Measurements from ENCODE around the gene CDK5RAP3.

Gene CDK5RAP3

GRCh38 chr17:47945529-47946508 lies 25.1 kb upstream of the CDK5RAP3 start:
- TF ChIP-seq, protein P1, sequence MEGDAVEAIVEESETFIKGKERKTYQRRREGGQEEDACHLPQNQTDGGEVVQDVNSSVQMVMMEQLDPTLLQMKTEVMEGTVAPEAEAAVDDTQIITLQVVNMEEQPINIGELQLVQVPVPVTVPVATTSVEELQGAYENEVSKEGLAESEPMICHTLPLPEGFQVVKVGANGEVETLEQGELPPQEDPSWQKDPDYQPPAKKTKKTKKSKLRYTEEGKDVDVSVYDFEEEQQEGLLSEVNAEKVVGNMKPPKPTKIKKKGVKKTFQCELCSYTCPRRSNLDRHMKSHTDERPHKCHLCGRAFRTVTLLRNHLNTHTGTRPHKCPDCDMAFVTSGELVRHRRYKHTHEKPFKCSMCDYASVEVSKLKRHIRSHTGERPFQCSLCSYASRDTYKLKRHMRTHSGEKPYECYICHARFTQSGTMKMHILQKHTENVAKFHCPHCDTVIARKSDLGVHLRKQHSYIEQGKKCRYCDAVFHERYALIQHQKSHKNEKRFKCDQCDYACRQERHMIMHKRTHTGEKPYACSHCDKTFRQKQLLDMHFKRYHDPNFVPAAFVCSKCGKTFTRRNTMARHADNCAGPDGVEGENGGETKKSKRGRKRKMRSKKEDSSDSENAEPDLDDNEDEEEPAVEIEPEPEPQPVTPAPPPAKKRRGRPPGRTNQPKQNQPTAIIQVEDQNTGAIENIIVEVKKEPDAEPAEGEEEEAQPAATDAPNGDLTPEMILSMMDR (IDR thresholded peaks at IDR 0.05): no peak

DNA sequence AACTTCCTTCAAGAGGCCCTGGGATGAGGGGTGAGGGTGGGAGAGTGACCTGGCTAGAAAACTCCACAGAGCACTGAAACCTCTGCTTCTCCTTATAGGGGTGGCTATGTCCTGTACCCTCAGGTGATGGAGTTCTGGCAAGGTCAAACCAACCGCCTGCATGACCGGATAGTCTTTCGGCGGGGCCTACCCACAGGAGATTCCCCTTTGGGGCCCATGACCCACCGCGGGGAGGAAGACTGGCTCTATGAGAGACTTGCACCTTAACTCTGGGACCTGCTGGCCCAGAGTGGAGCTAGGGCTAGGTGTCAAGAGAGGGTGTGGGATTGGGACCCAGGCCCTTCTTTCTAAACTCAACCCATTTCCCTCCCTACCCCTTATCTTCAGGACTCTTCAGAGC lies 24.4 kb upstream of the CDK5RAP3 start:
- TF ChIP-seq, protein P1 (IDR thresholded peaks at IDR 0.05): no peak

DNA sequence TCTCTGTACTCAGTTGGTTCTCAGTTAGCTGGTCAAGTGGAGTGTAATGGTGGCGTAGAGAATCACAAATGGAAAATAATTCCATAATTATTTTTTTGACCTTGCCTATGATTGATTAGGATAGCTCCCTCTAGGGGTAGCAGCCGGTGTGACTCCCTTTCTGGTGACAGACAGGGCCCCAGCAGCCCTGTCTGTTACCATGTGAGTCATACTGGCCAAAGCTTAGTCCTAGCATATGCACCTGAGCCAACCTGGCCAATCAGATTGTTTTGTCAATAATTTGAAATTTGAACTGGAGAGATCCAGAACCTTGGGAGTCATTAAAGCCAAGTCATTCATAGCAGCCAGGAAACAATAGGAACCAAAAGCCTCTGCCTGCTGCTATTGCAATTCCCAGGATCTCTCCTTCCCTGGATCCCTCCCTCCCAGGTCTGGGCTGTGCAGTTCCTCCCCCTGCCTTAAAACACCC lies 23.9 kb upstream of the CDK5RAP3 start:
- TF ChIP-seq, protein P1 (IDR thresholded peaks at IDR 0.05): peak; percentile 89

- TF ChIP-seq, protein P1 (IDR thresholded peaks at IDR 0.05): no peak
Observed at GRCh38 chr17:47948706-47949196, 22.2 kb upstream of the CDK5RAP3 start.

DNA sequence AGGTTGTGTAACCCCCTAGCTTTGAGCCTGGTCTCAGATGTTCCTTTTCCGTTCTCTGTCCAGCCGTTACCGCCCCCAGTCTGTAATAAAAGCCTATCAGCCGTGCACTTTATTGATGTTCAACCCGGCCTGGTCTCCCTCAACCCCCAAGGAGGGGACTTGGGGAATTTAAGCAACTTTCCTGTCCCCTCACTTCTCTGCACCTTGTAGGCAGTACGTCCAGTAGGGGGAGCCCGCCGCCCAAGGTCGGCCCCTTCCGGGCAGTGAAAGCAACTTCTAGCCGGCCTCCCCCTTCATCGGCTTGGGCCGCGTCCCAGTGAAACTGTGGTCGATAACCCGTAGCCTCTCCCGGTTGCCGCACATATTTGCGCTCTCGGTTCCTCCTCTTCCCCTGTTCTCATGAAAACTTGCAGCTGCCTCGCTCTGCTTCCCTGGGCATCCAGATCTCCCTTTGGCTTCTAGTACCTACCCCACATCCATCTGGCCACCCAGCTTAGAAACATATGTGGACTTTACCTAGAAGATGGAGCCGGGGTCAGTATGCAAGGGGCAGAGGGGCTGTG lies 21.6 kb upstream of the CDK5RAP3 start:
- TF ChIP-seq, protein P1 (IDR thresholded peaks at IDR 0.05): peak; percentile 91

GRCh38 chr17:47949946-47950345 lies 21.0 kb upstream of the CDK5RAP3 start:
- TF ChIP-seq, protein P1 (IDR thresholded peaks at IDR 0.05): no peak

GRCh38 chr17:47950448-47950847 lies 20.5 kb upstream of the CDK5RAP3 start:
- TF ChIP-seq, protein P1 (IDR thresholded peaks at IDR 0.05): no peak

Measured in LNCAP (cell line).